Activated T-cell treated with anti-CD3 and anti-CD28 coated beads for 48 hours (primary cell): ENCODE data around the gene GALNT4.

ENCODE experiments used
- DNase-seq: peaks from one replicate; pipeline ENCODE4 v3.0.0-alpha.2; 2020; ENCODE audit warnings: low read depth

GALNT4 gene

GRCh38 chr12:89529738-89530137, 5.1 kb upstream of the GALNT4 start:
- DNase-seq = no peak

- DNase-seq = no peak
Observed at GRCh38 chr12:89528434-89528833, 3.8 kb upstream of the GALNT4 start.

- peak; percentile 67 for DNase-seq
Observed at GRCh38 chr12:89525824-89526770, 1.5 kb upstream of the GALNT4 start, which contains the start of gene POC1B. POC1B (minus strand) TSS chr12:89526047; CDS start chr12:89525895, 152 bp downstream.

- peak; percentile 28 for DNase-seq
Observed at GRCh38 chr12:89525305-89525823, 768 bp upstream of the GALNT4 start.

GRCh38 chr12:89523843-89524540, 604 bp downstream of the GALNT4 start:
- DNase-seq = no peak

- DNase-seq = no peak
Observed at GRCh38 chr12:89523393-89523792, 1.2 kb downstream of the GALNT4 start.

- no peak for DNase-seq
Observed at GRCh38 chr12:89521364-89522223, 3.0 kb downstream of the GALNT4 start.

GRCh38 chr12:89517720-89518119, 6.9 kb downstream of the GALNT4 start:
- no peak for DNase-seq

- DNase-seq = no peak
Observed at GRCh38 chr12:89516633-89517032, 8.0 kb downstream of the GALNT4 start.

- no peak for DNase-seq
Observed at GRCh38 chr12:89514751-89515150, 9.8 kb downstream of the GALNT4 start.

- DNase-seq = no peak
Observed at GRCh38 chr12:89513544-89513943, 11.1 kb downstream of the GALNT4 start.

- DNase-seq = no peak
Observed at GRCh38 chr12:89507015-89507824, 17.4 kb downstream of the GALNT4 start.

- no peak for DNase-seq
Observed at GRCh38 chr12:89506050-89506449, 18.5 kb downstream of the GALNT4 start.

GRCh38 chr12:89504560-89505346, 19.8 kb downstream of the GALNT4 start:
- DNase-seq = no peak

- DNase-seq = no peak
Observed at GRCh38 chr12:89501793-89502192, 22.8 kb downstream of the GALNT4 start.

- DNase-seq = no peak
Observed at GRCh38 chr12:89499857-89500256, 24.7 kb downstream of the GALNT4 start.

- DNase-seq = no peak
Observed at GRCh38 chr12:89497467-89497866, 27.1 kb downstream of the GALNT4 start.

GRCh38 chr12:89497005-89497404, 27.6 kb downstream of the GALNT4 start:
- no peak for DNase-seq

- peak; percentile 13 for DNase-seq
Observed at GRCh38 chr12:89494411-89495231, 30.0 kb downstream of the GALNT4 start.
